GM20000 (cell line): ENCODE results near the gene MAGI1.

Experiments used
- DNase-seq: peaks from one replicate; pipeline ENCODE4 v3.0.0; 2012; ENCODE audit warnings: low spot score
- CTCF ChIP-seq: IDR thresholded peaks from 2 replicates; pipeline ENCODE4 v1.5.1; 2012; ENCODE audit warnings: mild to moderate bottlenecking, control low read depth; ENCODE audit errors: extremely low read depth, missing control alignments

MAGI1 gene

GRCh38 chr3:65703026-65703425, 335.7 kb downstream of the MAGI1 start:
- TF ChIP-seq CTCF = no peak
- no peak for DNase-seq

GRCh38 chr3:65702202-65702601, 336.5 kb downstream of the MAGI1 start:
- TF ChIP-seq CTCF = no peak
- DNase-seq = no peak

- TF ChIP-seq CTCF = no peak
- no peak for DNase-seq
Measured at GRCh38 chr3:65701516-65701915, 337.2 kb downstream of the MAGI1 start.

GRCh38 chr3:65689436-65689835, 349.3 kb downstream of the MAGI1 start:
- no peak for TF ChIP-seq CTCF
- DNase-seq = no peak

GRCh38 chr3:65687741-65688140, 351.0 kb downstream of the MAGI1 start:
- no peak for TF ChIP-seq CTCF
- no peak for DNase-seq

GRCh38 chr3:65685621-65686235, 353.0 kb downstream of the MAGI1 start:
- no peak for DNase-seq
- TF ChIP-seq CTCF = no peak

- no peak for TF ChIP-seq CTCF
- no peak for DNase-seq
Measured at GRCh38 chr3:65678516-65678915, 360.2 kb downstream of the MAGI1 start.
